IMR-90 (cell line): Measurements from ENCODE around the gene TMEM106A. TPM values are rescaled to one million over a fixed set of nuclear protein-coding genes. Genes with fewer than 3 reads are reported as not detected.

ENCODE experiments used
- ATAC-seq: fragments of 200-7000 bp; cut with Tn5 transposase; 2 replicates; pipeline ENCODE4 v1.9.1; 2020; ENCODE audit warnings: low read depth, mild to moderate bottlenecking, moderate library complexity
- BruUV-seq: library from RNA; stranded (reverse); fragments of 400-500 nt; replicated peaks from 2 replicates; lab custom pipeline; 2021; lab: Mats Ljungman, UMichigan
- CTCF ChIA-PET: fragments of 300-600 bp; formaldehyde crosslinking; extraction: SDS; loops from one replicate; lab custom pipeline; 2021; ENCODE audit warnings: antibody characterized with exemption; lab: Yijun Ruan, JAX
- POLR2A ChIA-PET: fragments of 300-600 bp; sonication (Branson Sonifier 250); formaldehyde crosslinking; loops from one replicate; lab custom pipeline; 2022; ENCODE audit warnings: antibody characterized with exemption; ENCODE audit not compliant: unreplicated experiment; lab: Charles Lee
- DNase-seq: peaks from one replicate; pipeline ENCODE4 v3.0.0; 2013
- H2AFZ ChIP-seq: replicated peaks from 2 replicates; pipeline ENCODE3; 2013; ENCODE audit warnings: low read length, mild to moderate bottlenecking; ENCODE audit not compliant: poor library complexity
- H2AK5ac ChIP-seq: 2 replicates; pipeline ENCODE4 v1.6.1; 2013; ENCODE audit warnings: low read depth, low read length, inconsistent platforms
- H2AK9ac ChIP-seq: replicated peaks from 2 replicates; pipeline ENCODE3; 2013; ENCODE audit warnings: mild to moderate bottlenecking, low read depth, low read length, moderate library complexity; ENCODE audit not compliant: poor library complexity
- H2BK120ac ChIP-seq: 2 replicates; pipeline ENCODE4 v1.6.1; 2013; ENCODE audit warnings: low read depth, low read length, inconsistent platforms
- H2BK15ac ChIP-seq: 3 replicates; pipeline ENCODE4 v1.6.1; 2013; ENCODE audit warnings: low read depth, low read length, inconsistent platforms
- H2BK20ac ChIP-seq: 2 replicates; pipeline ENCODE4 v1.6.1; 2013; ENCODE audit warnings: low read depth, mild to moderate bottlenecking, inconsistent platforms, low read length, moderate library complexity
- H2BK5ac ChIP-seq: 2 replicates; pipeline ENCODE4 v1.6.1; 2013; ENCODE audit warnings: mild to moderate bottlenecking, low read depth, low read length, inconsistent platforms; ENCODE audit not compliant: poor library complexity, severe bottlenecking
- H3K14ac ChIP-seq: replicated peaks from 2 replicates; pipeline ENCODE4 v1.6.1; 2013; ENCODE audit warnings: low read depth, low read length, inconsistent platforms
- H3K18ac ChIP-seq: 2 replicates; pipeline ENCODE4 v1.6.1; 2013; ENCODE audit warnings: low read depth, low read length, control low read depth
- H3K23ac ChIP-seq: 2 replicates; pipeline ENCODE4 v1.6.1; 2013; ENCODE audit warnings: low read depth, low read length, inconsistent platforms
- H3K27ac ChIP-seq: 2 replicates; pipeline ENCODE4 v1.5.1; 2013; ENCODE audit warnings: mild to moderate bottlenecking, control low read depth, low read length; ENCODE audit not compliant: insufficient read depth
- H3K27me3 ChIP-seq: 2 replicates; pipeline ENCODE4 v1.6.1; 2013; ENCODE audit warnings: low read length; ENCODE audit not compliant: control insufficient read depth, insufficient read depth
- H3K36me3 ChIP-seq: 2 replicates; pipeline ENCODE4 v1.6.1; 2013; ENCODE audit warnings: low read length, mixed read lengths; ENCODE audit not compliant: control insufficient read depth, insufficient read depth
- H3K4ac ChIP-seq: 2 replicates; pipeline ENCODE4 v1.6.1; 2013; ENCODE audit warnings: low read depth, low read length, inconsistent platforms
- H3K4me1 ChIP-seq: 2 replicates; pipeline ENCODE4 v1.6.1; 2013; ENCODE audit warnings: low read length, mixed read lengths; ENCODE audit not compliant: control insufficient read depth, insufficient read depth
- H3K4me2 ChIP-seq: 2 replicates; pipeline ENCODE4 v1.6.1; 2013; ENCODE audit warnings: low read depth, mild to moderate bottlenecking, control low read depth, low read length, moderate library complexity
- H3K4me3 ChIP-seq: 2 replicates; pipeline ENCODE4 v1.5.1; 2013; ENCODE audit warnings: low read depth, mild to moderate bottlenecking, control low read depth, low read length, moderate library complexity; ENCODE audit not compliant: insufficient read depth
- H3K56ac ChIP-seq: 2 replicates; pipeline ENCODE4 v1.6.1; 2013; ENCODE audit warnings: low read length, inconsistent platforms; ENCODE audit not compliant: insufficient read depth; ENCODE audit errors: extremely low read depth
- H3K79me1 ChIP-seq, 2 experiments: 2 replicates each; pipeline ENCODE4 v1.6.1; 2013; ENCODE audit warnings: low read length in 2 of 2, inconsistent platforms in 1 of 2, low read depth in 1 of 2
- H3K9ac ChIP-seq: 2 replicates; pipeline ENCODE4 v1.6.1; 2013; ENCODE audit warnings: low read depth, low read length, control low read depth
- H3K9me1 ChIP-seq: 2 replicates; pipeline ENCODE4 v1.6.1; 2013; ENCODE audit warnings: low read length, inconsistent platforms; ENCODE audit not compliant: insufficient read depth
- H3K9me3 ChIP-seq: 2 replicates; pipeline ENCODE4 v1.6.1; 2013; ENCODE audit warnings: low read length; ENCODE audit not compliant: control insufficient read depth, insufficient read depth
- H4K20me1 ChIP-seq: 2 replicates; pipeline ENCODE4 v1.6.1; 2013; ENCODE audit warnings: low read length, inconsistent platforms; ENCODE audit not compliant: insufficient read depth
- H4K5ac ChIP-seq: 2 replicates; pipeline ENCODE4 v1.6.1; 2013; ENCODE audit warnings: mild to moderate bottlenecking, low read depth, low read length, control low read depth
- H4K8ac ChIP-seq, 2 experiments: 2 replicates each; pipeline ENCODE4 v1.6.1; 2013; ENCODE audit warnings: low read depth in 2 of 2, low read length in 2 of 2, control low read depth in 1 of 2, inconsistent platforms in 1 of 2
- H4K91ac ChIP-seq: 2 replicates; pipeline ENCODE4 v1.6.1; 2013; ENCODE audit warnings: low read depth, low read length, inconsistent platforms; ENCODE audit not compliant: insufficient read depth
- CHD1 ChIP-seq: IDR thresholded peaks from 2 replicates; pipeline ENCODE4 v1.6.1; 2012; ENCODE audit warnings: low read depth, low read length, improper control_type of control experiment
- MAZ ChIP-seq: IDR thresholded peaks from 2 replicates; pipeline ENCODE4 v1.6.1; 2012; ENCODE audit warnings: low read depth, mild to moderate bottlenecking, low read length, improper control_type of control experiment, moderate library complexity, borderline replicate concordance
- POLR2A ChIP-seq: IDR thresholded peaks from 2 replicates; pipeline ENCODE4 v1.6.1; 2012; ENCODE audit warnings: mild to moderate bottlenecking, low read depth, low read length
- WGBS, 2 experiments: methylation state at CpG; one replicate each; pipeline versions ENCODE4 v1.1.5 to v1.1.7; 2013; ENCODE audit warnings: missing lambda C conversion rate in 2 of 2; ENCODE audit not compliant: insufficient read length in 1 of 2; ENCODE audit errors: extremely low coverage in 2 of 2; 5-methylcytosine and 5-hydroxymethylcytosine counted together
- dilution Hi-C: fragments of 300-500 bp; cut with HindIII; formaldehyde crosslinking; loops from one replicate; pipeline ENCODE4 v1.14.3; 2018; ENCODE audit warnings: low sequenced_read_pairs; ENCODE audit not compliant: unreplicated experiment
- in situ Hi-C: fragments of 300-500 bp; cut with MboI; formaldehyde crosslinking; loops from 3 replicates; pipeline ENCODE4 v1.14.3; 2019; ENCODE audit warnings: low sequenced_read_pairs, inconsistent platforms, mixed read lengths
- intact Hi-C: fragments of 100-400 bp; cut with micrococcal nuclease; formaldehyde crosslinking; loops from 2 replicates; pipeline ENCODE4 v1.10.0; 2022
- polyA plus RNA-seq, 3 experiments: library from polyadenylated mRNA; depleted of rRNA; stranded (reverse); fragments of >200 nt; gene quantifications; 2 replicates each; pipeline ENCODE4 v1.2.3, GENCODE V29; 2012; ENCODE audit warnings: low replicate concordance in 1 of 3
- total RNA-seq: library from RNA; depleted of rRNA; stranded (reverse); fragments of >200 nt; gene quantifications from 2 replicates; pipeline ENCODE4 v1.2.3, GENCODE V29; 2012

The TMEM106A gene
- total and polyA plus RNA-seq, 2 of the 4 experiments (the other 2 are of a cell fraction) = 2.2 to 7.5 TPM

DNA sequence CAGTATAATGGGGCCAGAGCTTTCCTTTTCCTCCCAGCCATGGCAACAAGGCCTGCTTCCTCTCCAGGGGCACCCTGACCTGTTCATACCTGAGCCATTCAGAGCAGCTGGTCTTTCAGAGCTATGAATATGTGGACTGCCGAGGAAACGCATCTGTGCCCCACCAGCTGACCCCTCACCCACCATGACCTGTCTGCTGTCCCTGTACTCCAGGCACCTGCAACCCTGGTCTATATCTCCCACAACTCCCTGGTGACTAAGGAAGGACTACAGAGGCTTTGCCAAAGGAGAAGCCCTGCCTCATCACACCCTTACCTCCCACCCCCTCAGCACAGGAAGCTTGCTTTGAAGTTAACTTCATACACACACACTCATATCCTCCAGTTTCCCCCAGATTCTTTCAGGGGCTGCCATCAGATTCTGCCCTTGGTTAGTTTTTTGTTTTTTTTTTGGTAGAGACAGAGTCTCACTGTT is 6.0 kb downstream of the TMEM106A start:
- no peak overlapping the region for H2BK5ac ChIP-seq
- TF ChIP-seq MAZ (no peak), POLR2A (no peak), CHD1 (no peak)

More for the DNA sequence above, 6.0 kb downstream of the TMEM106A start:
- Histone ChIP-seq H4K5ac (no peak overlapping the region), H4K91ac (no peak overlapping the region), H2BK15ac (no peak overlapping the region), H4K8ac (no peak overlapping the region), H3K4me1 (peaks cover 9% of the 10 kb centered on the region), H3K9me3 (no peaks in the 10 kb centered on the region), H3K9ac (no peak overlapping the region), H3K79me1 (peaks cover 13 to 34% of the 10 kb centered on the region in 2 experiments), H3K23ac (no peak overlapping the region), H3K4me3 (no peak overlapping the region), H4K20me1 (no peaks in the 10 kb centered on the region), H3K4me2 (no peak overlapping the region), H2BK20ac (no peak overlapping the region), H2BK120ac (no peak overlapping the region), H3K14ac (no peak overlapping the region), H2AK9ac (no peak overlapping the region), H2AFZ (no peak overlapping the region), H2AK5ac (no peak overlapping the region), H3K27me3 (no peaks in the 10 kb centered on the region), H3K56ac (no peak overlapping the region), H3K36me3 (peaks cover 39% of the 10 kb centered on the region), H3K18ac (no peak overlapping the region), H3K4ac (no peak overlapping the region), H3K27ac (no peak overlapping the region), H3K9me1 (peaks cover 26% of the 10 kb centered on the region)
- no TSS peak for BruUV-seq
- ATAC-seq (no peak), DNase-seq (no peak)
- no CpG with 5 or more reads among the region's 2 CpGs for WGBS, 2 experiments
- POLR2A ChIA-PET = no interaction called here
- dilution Hi-C loops = no loop called here
- intact Hi-C loops = loop anchor here (10.0 kb wide), 1 partner anchor 297 kb away; no protein-coding TSS in a partner anchor
- CTCF ChIA-PET = no interaction called here
- in situ Hi-C loops = loop anchor here (25.0 kb wide), 1 partner anchor 95 kb away; no protein-coding TSS in a partner anchor
